ENCODE measurements around the gene DHRS7. TPM values are rescaled to one million over a fixed set of nuclear protein-coding genes. Genes with fewer than 3 reads are reported as not detected.
A peak's percentile ranks its signal among the peaks of the same experiment; 100 is the strongest.

DHRS7 gene
- polyA plus RNA-seq, 4 donors = 52.4 to 97.3 (median 72.8) TPM

- no peak for DNase-seq (ENCODE audit: low read depth in 4 of 4, low spot score in 2 of 4)
Observed at GRCh38 chr14:60188115-60188514, 22.9 kb upstream of the DHRS7 start.

GRCh38 chr14:60184905-60185555 is 19.8 kb upstream of the DHRS7 start:
- DNase-seq (ENCODE audit: low read depth in 4 of 4, low spot score in 2 of 4) = no peak

DNA sequence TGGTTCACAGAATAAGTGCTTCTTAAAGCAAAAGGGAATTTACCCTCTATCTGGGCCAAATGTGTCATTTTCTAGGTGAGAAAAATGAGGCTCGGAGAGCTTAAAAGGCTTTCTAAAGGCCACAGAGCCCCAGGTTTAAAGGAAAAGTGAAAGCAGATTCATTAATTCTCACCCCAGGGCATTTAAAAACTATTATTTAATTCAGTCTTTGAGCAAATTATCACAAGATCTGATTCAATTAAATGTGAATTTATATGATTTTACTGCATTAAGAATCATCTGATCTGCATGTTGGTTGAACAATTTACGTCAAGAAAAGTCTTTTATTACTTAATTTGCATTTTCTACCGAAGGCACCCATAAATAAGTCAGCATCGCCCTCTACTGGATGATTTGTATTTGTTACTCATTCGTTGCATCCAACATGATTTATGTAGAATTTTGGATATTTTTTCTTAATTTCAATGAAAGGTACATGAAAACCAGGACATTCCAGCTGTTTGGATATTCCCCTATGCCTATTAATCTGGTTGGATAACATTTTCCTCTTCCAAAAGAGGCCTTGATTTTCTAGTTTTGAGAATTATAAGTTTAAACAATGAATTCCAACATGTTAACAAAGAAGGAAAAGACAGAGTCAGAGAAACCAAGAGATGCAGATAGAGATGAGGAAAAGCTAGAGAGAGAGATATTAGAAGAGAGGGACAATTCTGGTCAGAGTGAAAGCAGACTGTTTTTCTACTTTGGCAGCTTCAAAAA is 19.1 kb upstream of the DHRS7 start:
- peak in 3 of 4 donors; percentile 32 to 75 (median 55) for DNase-seq (ENCODE audit: low read depth in 4 of 4, low spot score in 2 of 4)

DNA sequence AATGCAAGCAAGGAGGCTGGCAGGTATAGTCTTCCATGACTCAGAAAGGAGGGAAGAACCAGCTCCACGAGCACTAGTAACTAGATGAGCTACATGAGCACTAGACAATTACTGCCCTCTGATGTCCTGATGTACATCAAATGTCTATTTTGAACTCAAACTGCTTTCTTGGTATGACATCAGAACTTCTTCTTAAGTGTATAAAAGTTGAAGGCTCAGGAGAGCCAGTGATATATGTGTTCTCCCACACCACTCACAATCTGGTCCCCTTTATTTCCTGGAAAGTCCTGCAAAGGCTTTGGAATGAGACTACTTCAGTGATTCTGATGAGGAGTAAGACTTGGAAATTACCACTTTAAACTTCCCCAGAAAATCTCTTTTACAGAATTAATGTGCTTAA is 18.5 kb upstream of the DHRS7 start:
- DNase-seq (ENCODE audit: low read depth in 4 of 4, low spot score in 2 of 4) = no peak

DNA sequence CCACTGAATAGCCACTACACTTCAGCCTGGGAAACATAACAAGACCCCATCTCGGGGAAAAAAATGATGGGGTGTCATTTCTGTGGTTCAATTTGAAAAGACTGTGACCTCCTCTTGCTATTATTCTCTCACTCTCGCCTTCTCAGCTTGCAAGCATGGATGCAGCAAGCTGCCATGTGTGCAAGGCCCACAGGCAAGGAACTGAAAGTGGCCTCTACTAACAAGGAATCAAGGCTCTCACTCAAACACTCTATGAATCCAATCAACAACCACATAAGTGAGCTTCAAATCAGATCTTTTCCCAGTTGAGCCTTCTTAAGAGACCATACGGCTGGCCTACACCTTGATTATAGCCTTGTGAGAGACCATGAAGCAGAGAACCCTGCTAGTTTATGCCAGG is 17.9 kb upstream of the DHRS7 start:
- DNase-seq (ENCODE audit: low read depth in 4 of 4, low spot score in 2 of 4) = no peak

- DNase-seq (ENCODE audit: low read depth in 4 of 4, low spot score in 2 of 4) = no peak
Observed at GRCh38 chr14:60179431-60179869, 14.3 kb upstream of the DHRS7 start.

GRCh38 chr14:60178820-60179219 is 13.6 kb upstream of the DHRS7 start:
- DNase-seq (ENCODE audit: low read depth in 4 of 4, low spot score in 2 of 4) = no peak

- DNase-seq (ENCODE audit: low read depth in 4 of 4, low spot score in 2 of 4) = no peak
Observed at GRCh38 chr14:60178164-60178563, 13.0 kb upstream of the DHRS7 start.

- no peak for DNase-seq (ENCODE audit: low read depth in 4 of 4, low spot score in 2 of 4)
Observed at GRCh38 chr14:60175255-60175902, 10.2 kb upstream of the DHRS7 start.

DNA sequence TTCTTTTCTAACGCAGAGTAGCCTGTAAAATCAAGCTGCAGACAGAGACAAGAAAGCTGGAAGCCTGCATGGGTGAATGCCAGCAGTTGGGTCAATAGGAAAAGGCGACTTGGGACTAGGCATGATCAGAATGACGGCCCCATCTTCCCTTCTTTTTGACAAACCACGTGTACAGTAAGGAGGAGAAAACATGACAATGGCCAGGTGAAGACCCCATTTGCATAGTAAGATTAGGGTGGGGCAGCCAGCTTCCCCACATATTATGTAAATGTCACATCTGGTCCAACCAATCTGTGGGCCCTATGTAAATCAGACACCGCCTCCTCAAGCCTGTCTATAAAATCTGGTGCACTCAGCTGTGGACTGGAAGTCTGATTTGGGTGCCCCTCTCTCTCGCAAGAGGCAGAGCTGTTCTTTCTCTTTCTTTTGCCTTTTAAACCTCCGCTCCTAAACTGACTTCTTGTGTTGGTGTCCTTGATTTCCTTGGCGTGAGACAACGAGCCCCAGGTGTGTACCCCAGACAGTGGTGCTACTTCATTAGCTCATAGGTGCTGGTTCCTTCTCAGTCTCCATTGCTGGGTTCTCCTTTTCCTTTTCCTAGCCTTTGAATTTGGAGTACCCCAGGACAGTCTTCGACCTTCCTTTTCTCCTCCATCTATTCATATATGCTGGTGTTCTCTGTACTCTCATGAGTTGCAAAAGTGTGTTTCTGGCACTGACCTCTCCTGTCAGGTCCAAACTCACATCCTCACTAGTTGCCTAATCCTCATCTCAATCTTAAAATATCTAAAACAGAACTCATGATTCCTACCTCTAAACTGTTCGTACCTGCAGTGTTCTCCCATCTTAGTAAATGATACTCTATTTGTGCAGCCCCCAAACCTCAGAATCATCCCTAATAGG is 9.4 kb upstream of the DHRS7 start:
- no peak for DNase-seq (ENCODE audit: low read depth in 4 of 4, low spot score in 2 of 4)

- no peak for DNase-seq (ENCODE audit: low read depth in 4 of 4, low spot score in 2 of 4)
Observed at GRCh38 chr14:60171690-60172089, 6.5 kb upstream of the DHRS7 start.

DNA sequence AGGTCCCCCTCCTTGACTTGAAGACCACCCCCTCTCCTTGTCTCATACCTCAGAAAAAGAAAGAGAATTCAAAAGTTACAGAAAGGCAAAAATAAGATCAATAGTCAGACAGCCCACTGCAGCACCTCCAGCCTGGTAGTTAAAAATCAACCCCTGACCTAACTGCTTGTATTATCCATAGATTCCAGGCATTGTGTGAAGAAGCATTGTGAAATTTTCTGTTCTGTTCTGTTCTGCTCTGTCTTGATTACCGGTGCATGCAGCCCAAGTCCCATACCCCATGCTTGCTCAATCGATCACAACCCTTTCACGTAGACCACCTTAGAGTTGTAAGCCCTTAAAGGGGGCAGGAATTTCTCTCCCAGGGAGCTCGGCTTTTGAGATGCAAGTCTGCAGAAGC is 5.8 kb upstream of the DHRS7 start:
- no peak for DNase-seq (ENCODE audit: low read depth in 4 of 4, low spot score in 2 of 4)

GRCh38 chr14:60169722-60170121 is 4.5 kb upstream of the DHRS7 start:
- no peak for DNase-seq (ENCODE audit: low read depth in 4 of 4, low spot score in 2 of 4)

GRCh38 chr14:60166142-60166541 is 944 bp upstream of the DHRS7 start:
- no peak for DNase-seq (ENCODE audit: low read depth in 4 of 4, low spot score in 2 of 4)

DNA sequence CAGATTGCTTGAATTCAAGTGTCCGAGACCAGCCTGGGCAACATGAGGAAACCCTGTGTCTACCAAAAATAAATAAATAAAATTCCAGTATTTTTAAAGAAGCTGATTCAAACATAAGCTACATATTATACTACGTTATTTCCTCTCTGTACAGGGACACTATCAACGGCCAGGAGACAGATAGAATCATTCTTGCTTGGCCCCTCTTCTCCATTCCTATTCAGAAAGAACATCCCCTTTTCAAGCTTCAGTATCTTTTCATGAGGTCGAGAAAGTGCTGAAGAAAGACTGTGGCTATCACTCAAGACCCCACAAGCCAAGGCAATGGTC is 314 bp upstream of the DHRS7 start:
- peak in 1 of 4 donors; percentile 27 for DNase-seq (ENCODE audit: low read depth in 4 of 4, low spot score in 2 of 4)

DNA sequence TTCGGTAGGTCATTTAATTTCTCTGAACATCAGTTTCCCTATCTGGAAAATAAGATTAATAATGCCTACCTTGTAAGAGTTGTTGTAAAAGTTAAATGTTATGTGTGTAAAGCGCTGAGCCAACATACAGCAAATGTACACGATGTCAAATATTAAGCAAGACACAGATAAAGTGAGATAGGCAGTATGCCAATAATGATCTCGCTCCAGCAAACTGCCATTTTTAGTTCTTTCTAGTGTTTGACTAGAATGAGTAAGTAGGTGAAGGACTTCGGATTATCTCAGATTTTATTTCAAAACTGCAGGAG is 840 bp downstream of the DHRS7 start:
- DNase-seq (ENCODE audit: low read depth in 4 of 4, low spot score in 2 of 4) = peak in 2 of 4 donors; percentile 29 to 36

DNA sequence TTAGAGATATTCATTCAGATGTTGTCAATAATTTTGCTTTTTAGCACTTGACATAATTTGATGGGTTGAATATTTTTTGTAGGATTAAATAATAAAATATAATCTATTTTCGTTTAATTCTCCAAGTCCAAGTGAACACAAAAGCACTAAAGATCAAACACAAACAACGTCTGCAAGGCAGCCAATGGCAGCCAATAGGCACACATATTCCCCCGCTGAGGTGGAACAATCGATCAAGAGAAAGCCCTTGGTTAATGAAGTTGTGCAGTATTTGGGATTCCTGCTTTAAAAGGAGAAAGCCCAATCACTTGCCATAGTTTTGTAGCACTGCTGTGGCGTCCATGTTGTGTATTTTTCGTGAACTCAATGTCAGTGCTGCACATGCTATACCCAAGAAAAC is 1.5 kb downstream of the DHRS7 start:
- no peak for DNase-seq (ENCODE audit: low read depth in 4 of 4, low spot score in 2 of 4)

DNA sequence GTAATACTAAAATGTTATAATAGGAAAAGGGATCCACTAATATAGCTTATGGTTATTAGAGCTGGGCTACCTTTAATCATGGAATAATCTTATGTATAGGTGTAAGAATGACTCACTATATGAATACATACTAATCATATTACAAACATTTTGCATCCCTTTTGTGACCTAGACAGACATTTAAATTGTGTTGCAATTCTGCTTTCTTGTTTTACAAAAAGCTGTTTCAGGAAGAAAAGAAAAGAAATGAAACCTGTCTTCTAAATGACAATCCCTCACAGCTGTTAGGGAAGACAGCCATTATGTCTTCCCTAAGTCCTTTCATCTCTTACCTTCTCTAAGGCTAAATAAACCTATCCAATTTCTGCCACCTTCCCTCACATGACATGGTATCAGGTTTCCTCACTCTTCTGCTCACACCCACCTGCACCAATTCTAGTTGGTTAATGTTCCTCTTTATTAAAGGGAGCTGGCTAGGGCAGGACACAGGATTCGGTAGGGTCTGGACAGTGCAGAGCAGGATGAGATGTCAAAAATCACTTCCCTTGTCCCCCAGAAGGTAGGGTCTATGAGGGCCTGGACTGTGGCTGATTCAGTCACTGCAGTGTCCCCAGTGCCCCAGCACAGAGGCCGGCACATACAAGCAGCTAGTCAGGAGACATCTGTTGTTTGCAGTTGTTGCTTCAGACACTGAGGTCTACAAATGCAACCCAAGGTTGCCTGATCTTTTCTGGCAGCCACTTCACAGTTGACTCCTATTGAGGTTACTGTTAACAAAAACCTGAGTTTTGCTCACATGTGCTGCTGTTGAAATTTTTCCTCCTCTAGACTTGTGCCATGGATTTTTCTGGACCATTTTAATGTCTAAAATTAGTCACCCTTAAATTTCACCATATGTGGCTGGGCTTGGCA is 3.7 kb downstream of the DHRS7 start:
- peak in 2 of 4 donors; percentile 23 to 32 for DNase-seq (ENCODE audit: low read depth in 4 of 4, low spot score in 2 of 4)

- no peak for DNase-seq (ENCODE audit: low read depth in 4 of 4, low spot score in 2 of 4)
Observed at GRCh38 chr14:60160422-60160821, 4.8 kb downstream of the DHRS7 start.

DNA sequence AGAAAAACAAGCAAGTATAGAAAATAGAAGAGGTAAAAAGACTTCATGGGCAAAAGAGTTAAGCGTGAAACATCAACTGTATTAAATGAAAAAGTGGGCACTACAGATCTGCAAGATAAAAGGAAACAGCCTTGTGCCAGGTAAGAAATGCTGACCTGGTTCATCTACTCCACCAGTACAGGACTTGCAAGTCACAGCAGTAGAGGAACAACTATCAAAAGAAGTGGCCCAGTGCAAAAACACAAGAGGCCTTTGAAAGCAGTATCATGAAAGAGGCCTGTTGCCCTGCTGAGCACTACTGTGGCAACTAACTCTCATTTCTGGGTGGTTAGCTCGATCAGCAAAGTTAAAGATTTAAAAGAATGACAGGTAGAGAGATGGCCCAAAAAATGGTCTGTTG is 10.5 kb downstream of the DHRS7 start:
- no peak for DNase-seq (ENCODE audit: low read depth in 4 of 4, low spot score in 2 of 4)
